Right cardiac atrium (tissue), 5 donors: Measurements from ENCODE around the gene ATF7IP. TPM values are rescaled to one million over a fixed set of nuclear protein-coding genes. Genes with fewer than 3 reads are reported as not detected.
A peak's percentile ranks its signal among the peaks of the same experiment; 100 is the strongest.

Experiments
- ATAC-seq, 2 donors: fragments of 200-7000 bp; cut with Tn5 transposase; one replicate each; pipeline versions ENCODE4 v1.8.0 to v1.9.1; 2020; ENCODE audit warnings: moderate library complexity in 2 of 2, mild to moderate bottlenecking in 1 of 2
- DNase-seq, 3 donors: peaks; one replicate each; pipeline ENCODE4 v3.0.0-alpha.2; 2020
- H3K27ac ChIP-seq: one replicate; pipeline ENCODE4 v1.5.1; 2013; ENCODE audit warnings: mild to moderate bottlenecking, low read length, control low read depth, moderate library complexity
- H3K27me3 ChIP-seq: one replicate; pipeline ENCODE4 v1.6.1; 2013; ENCODE audit not compliant: control insufficient read depth, insufficient read depth
- H3K4me1 ChIP-seq: one replicate; pipeline ENCODE4 v1.6.1; 2013; ENCODE audit warnings: low read length; ENCODE audit not compliant: control insufficient read depth, insufficient read depth
- H3K4me3 ChIP-seq: one replicate; pipeline ENCODE4 v1.5.1; 2013; ENCODE audit warnings: low read length, control low read depth
- H3K9me3 ChIP-seq: one replicate; pipeline ENCODE4 v1.6.1; 2013; ENCODE audit warnings: low read length; ENCODE audit not compliant: control insufficient read depth
- WGBS: extraction: QIAGEN DNeasy Blood & Tissue Kit; methylation state at CpG from one replicate; pipeline ENCODE4 v1.1.7; 2013; 5-methylcytosine and 5-hydroxymethylcytosine counted together
- intact Hi-C, 4 donors: fragments of 100-400 bp; cut with DNase I; formaldehyde crosslinking; loops; one replicate each; pipeline versions ENCODE4 v1.11.0 to v1.14.0; 2022 to 2023
- polyA plus RNA-seq: library from polyadenylated mRNA; stranded (reverse); fragments of 200-250 nt; gene quantifications from one replicate; pipeline ENCODE4 v1.2.3, GENCODE V29; 2013
- total RNA-seq, 4 donors: library from RNA; stranded (reverse); fragmentation: NEBNext Ultra II Directional; extraction: Animal tissue kit (Norgen Biotek cat#: 25700); gene quantifications; one replicate each; pipeline ENCODE4 v1.2.1, GENCODE V29; 2021
- donor health status: healthy with polysubstance abuse.
- donor health status: DM: no; HTN: yes; CAD: no.
- donor health status: DM: no; HTN: no; CAD: no.
- donor health status: DM: no; HTN: yes; CAD: no; lungs with severe emphysema.
- donor health status: DM: yes; HTN: yes; CAD: no.

The ATF7IP gene
- total and polyA plus RNA-seq, 5 donors = 13.3 to 77.7 (median 73.5) TPM

- H3K4me1 ChIP-seq = peaks cover 1% of the 10 kb centered on the region
- H3K4me3 ChIP-seq = no peak overlapping the region
- WGBS = 97% methylated on average over 2 of the region's 2 CpGs
- DNase-seq (no peak), ATAC-seq (no peak)
- no peak overlapping the region for H3K27ac ChIP-seq
- no peaks in the 10 kb centered on the region for H3K27me3 ChIP-seq
- intact Hi-C loops = no loop called here
- H3K9me3 ChIP-seq = no peaks in the 10 kb centered on the region
Observed at GRCh38 chr12:14482886-14483285, 117.4 kb downstream of the ATF7IP start.

- Histone ChIP-seq H3K27ac (no peak overlapping the region), H3K27me3 (no peaks in the 10 kb centered on the region), H3K4me3 (no peak overlapping the region), H3K4me1 (no peaks in the 10 kb centered on the region), H3K9me3 (no peaks in the 10 kb centered on the region)
- ATAC-seq (no peak), DNase-seq (no peak)
- intact Hi-C loops = no loop called here
- 66% methylated on average over 2 of the region's 2 CpGs for WGBS
Observed at GRCh38 chr12:14495326-14495725, 129.8 kb downstream of the ATF7IP start.

GRCh38 chr12:14505626-14506596, 140.4 kb downstream of the ATF7IP start:
- intact Hi-C loops = no loop called here
- WGBS = 89% methylated on average over 6 of the region's 6 CpGs

GRCh38 chr12:14510574-14510973, 145.1 kb downstream of the ATF7IP start:
- 64% methylated on average over 3 of the region's 3 CpGs for WGBS
- no peak for ATAC-seq
- no peak overlapping the region for H3K27ac ChIP-seq
- no peak for DNase-seq
- no peaks in the 10 kb centered on the region for H3K27me3 ChIP-seq
- no peaks in the 10 kb centered on the region for H3K9me3 ChIP-seq
- no peaks in the 10 kb centered on the region for H3K4me1 ChIP-seq
- H3K4me3 ChIP-seq = no peak overlapping the region
- intact Hi-C loops = loop anchor here in 1 of 4 donors (10.0 kb wide), 1 partner anchor 104 kb away; no protein-coding TSS in a partner anchor

More at GRCh38 chr12:14505626-14506596, 140.4 kb downstream of the ATF7IP start:
- no peaks in the 10 kb centered on the region for H3K27me3 ChIP-seq
- no peak overlapping the region for H3K27ac ChIP-seq
- ATAC-seq = no peak
- H3K9me3 ChIP-seq = no peaks in the 10 kb centered on the region
- no peak overlapping the region for H3K4me3 ChIP-seq
- DNase-seq = no peak
- H3K4me1 ChIP-seq = no peaks in the 10 kb centered on the region

GRCh38 chr12:14514154-14514842, 148.8 kb downstream of the ATF7IP start:
- no peaks in the 10 kb centered on the region for H3K9me3 ChIP-seq
- WGBS = 46% methylated on average over 4 of the region's 4 CpGs
- intact Hi-C loops = loop anchor here in 1 of 4 donors (10.0 kb wide), 1 partner anchor 101 kb away; no protein-coding TSS in a partner anchor
- no peak overlapping the region for H3K27ac ChIP-seq
- H3K4me3 ChIP-seq = no peak overlapping the region
- H3K27me3 ChIP-seq = no peaks in the 10 kb centered on the region
- DNase-seq (no peak), ATAC-seq (peak; percentile 43 to 47)
- no peaks in the 10 kb centered on the region for H3K4me1 ChIP-seq

GRCh38 chr12:14514946-14515345, 149.5 kb downstream of the ATF7IP start:
- Histone ChIP-seq H3K27ac (no peak overlapping the region), H3K27me3 (no peaks in the 10 kb centered on the region), H3K4me1 (no peaks in the 10 kb centered on the region), H3K4me3 (no peak overlapping the region), H3K9me3 (no peaks in the 10 kb centered on the region)
- ATAC-seq = no peak
- DNase-seq = no peak
- 80% methylated on average over 1 of the region's 1 CpG for WGBS
- intact Hi-C loops = loop anchor here in 1 of 4 donors (10.0 kb wide), 1 partner anchor 100 kb away; no protein-coding TSS in a partner anchor

- no peak overlapping the region for H3K4me3 ChIP-seq
- no peaks in the 10 kb centered on the region for H3K4me1 ChIP-seq
- DNase-seq (no peak), ATAC-seq (no peak)
- no peaks in the 10 kb centered on the region for H3K27me3 ChIP-seq
- intact Hi-C loops = no loop called here
- no peak overlapping the region for H3K27ac ChIP-seq
- peaks cover 5% of the 10 kb centered on the region for H3K9me3 ChIP-seq
Observed at GRCh38 chr12:14521822-14522221, 156.3 kb downstream of the ATF7IP start.

GRCh38 chr12:14525964-14526363, 160.5 kb downstream of the ATF7IP start:
- ATAC-seq (no peak), DNase-seq (no peak)
- no peak overlapping the region for H3K4me3 ChIP-seq
- H3K9me3 ChIP-seq = peaks cover 5% of the 10 kb centered on the region
- no peak overlapping the region for H3K27ac ChIP-seq
- H3K27me3 ChIP-seq = no peaks in the 10 kb centered on the region
- 94% methylated on average over 2 of the region's 2 CpGs for WGBS
- intact Hi-C loops = no loop called here
- no peaks in the 10 kb centered on the region for H3K4me1 ChIP-seq

- intact Hi-C loops = no loop called here
- H3K9me3 ChIP-seq = no peaks in the 10 kb centered on the region
- no peaks in the 10 kb centered on the region for H3K27me3 ChIP-seq
- no peak overlapping the region for H3K27ac ChIP-seq
- no peak overlapping the region for H3K4me3 ChIP-seq
- ATAC-seq = no peak
- no peaks in the 10 kb centered on the region for H3K4me1 ChIP-seq
- WGBS = 91% methylated on average over 10 of the region's 10 CpGs
- DNase-seq = no peak
Observed at GRCh38 chr12:14532152-14532551, 166.7 kb downstream of the ATF7IP start.

- DNase-seq (no peak), ATAC-seq (no peak)
- no peaks in the 10 kb centered on the region for H3K9me3 ChIP-seq
- H3K4me1 ChIP-seq = no peaks in the 10 kb centered on the region
- H3K27me3 ChIP-seq = no peaks in the 10 kb centered on the region
- intact Hi-C loops = no loop called here
- H3K27ac ChIP-seq = no peak overlapping the region
- 96% methylated on average over 5 of the region's 5 CpGs for WGBS
- no peak overlapping the region for H3K4me3 ChIP-seq
Observed at GRCh38 chr12:14537088-14537487, 171.6 kb downstream of the ATF7IP start.

GRCh38 chr12:14540801-14541462, 175.4 kb downstream of the ATF7IP start:
- WGBS = 62% methylated on average over 4 of the region's 4 CpGs
- ATAC-seq = no peak
- no peak overlapping the region for H3K27ac ChIP-seq
- DNase-seq = no peak
- no peaks in the 10 kb centered on the region for H3K27me3 ChIP-seq
- H3K9me3 ChIP-seq = no peaks in the 10 kb centered on the region
- H3K4me3 ChIP-seq = no peak overlapping the region
- no peaks in the 10 kb centered on the region for H3K4me1 ChIP-seq
- intact Hi-C loops = no loop called here
